ENCODE results near the gene INPP5F.

INPP5F gene

DNA sequence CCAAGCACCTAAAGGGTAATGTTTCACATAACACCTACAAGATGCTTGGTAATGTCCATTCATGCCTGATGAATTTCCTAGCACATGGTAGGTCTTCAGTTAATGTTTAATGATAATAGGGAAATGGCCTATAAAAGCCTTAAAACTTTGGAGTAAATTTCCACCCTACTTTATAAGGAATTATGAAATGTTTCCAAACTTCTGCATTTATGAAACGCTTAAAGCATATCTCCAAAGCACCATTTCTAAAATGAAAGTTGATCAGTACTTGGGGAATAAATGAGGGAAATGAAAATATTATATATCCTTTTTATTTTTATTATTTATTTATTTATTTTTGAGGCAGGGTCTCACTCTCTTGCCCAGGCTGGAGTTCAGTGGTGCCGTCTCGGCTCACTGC lies 51.8 kb downstream of the INPP5F start:
- H3K27me3 ChIP-seq (ENCODE audit: control insufficient read depth, insufficient read depth, low read length) = no peaks in the 10 kb centered on the region

GRCh38 chr10:119778776-119779445 lies 53.1 kb downstream of the INPP5F start:
- no peak overlapping the region for H3K4me2 ChIP-seq (ENCODE audit: low read length)
- no peaks in the 10 kb centered on the region for H3K4me1 ChIP-seq
- no peaks in the 10 kb centered on the region for H3K9me3 ChIP-seq (ENCODE audit: control insufficient read depth, low read length)
- no peak overlapping the region for H3K4me3 ChIP-seq (ENCODE audit: low read depth, low read length)
- H3K79me2 ChIP-seq = no peaks in the 10 kb centered on the region
- H3K9ac ChIP-seq = no peak overlapping the region
- H2AFZ ChIP-seq = no peak overlapping the region
- TF ChIP-seq CTCF (IDR thresholded peaks at IDR 0.05) = no peak
- no peak overlapping the region for H3K27ac ChIP-seq
- no peaks in the 10 kb centered on the region for H3K36me3 ChIP-seq (ENCODE audit: control insufficient read depth, insufficient read depth, low read length)
- no peaks in the 10 kb centered on the region for H3K27me3 ChIP-seq (ENCODE audit: control insufficient read depth, insufficient read depth, low read length)

More for the DNA sequence above, 51.8 kb downstream of the INPP5F start:
- Histone ChIP-seq H3K9me3 (ENCODE audit: control insufficient read depth, low read length) (no peaks in the 10 kb centered on the region), H3K4me1 (no peaks in the 10 kb centered on the region), H3K4me3 (ENCODE audit: low read depth, low read length) (no peak overlapping the region), H3K36me3 (ENCODE audit: control insufficient read depth, insufficient read depth, low read length) (no peaks in the 10 kb centered on the region), H3K27ac (no peak overlapping the region), H3K9ac (no peak overlapping the region), H3K79me2 (peaks cover 3% of the 10 kb centered on the region), H3K4me2 (ENCODE audit: low read length) (no peak overlapping the region), H2AFZ (no peak overlapping the region)
- TF ChIP-seq CTCF (IDR thresholded peaks at IDR 0.05) = no peak

DNA sequence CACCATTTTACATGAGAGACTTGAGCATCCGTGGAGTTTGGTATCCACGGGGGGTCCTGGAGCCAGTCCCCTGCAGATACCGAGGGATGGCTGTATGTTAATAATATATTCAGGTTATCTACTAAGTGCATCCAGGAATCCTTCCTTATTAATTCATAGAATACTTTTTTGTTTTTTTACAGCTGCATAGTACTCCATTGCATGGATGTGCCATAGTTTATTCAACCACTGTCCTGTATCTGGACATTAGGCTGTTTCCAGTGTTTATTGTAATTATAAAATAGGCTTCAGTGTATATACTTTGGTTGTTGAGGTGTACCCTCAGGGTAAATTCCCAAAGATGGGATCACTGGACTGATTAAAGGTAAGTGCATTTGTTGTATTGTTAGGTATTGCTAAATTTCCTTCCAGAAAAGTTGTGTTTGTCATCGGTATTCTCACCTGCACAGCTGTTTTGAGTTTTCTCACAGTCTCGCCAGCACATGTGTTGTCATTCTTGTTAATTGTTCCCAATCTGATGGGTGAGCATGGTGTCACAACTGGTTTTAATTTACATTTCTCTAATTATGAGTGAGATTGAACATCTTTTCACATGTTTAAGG lies 55.1 kb downstream of the INPP5F start:
- H3K27me3 ChIP-seq (ENCODE audit: control insufficient read depth, insufficient read depth, low read length) = no peaks in the 10 kb centered on the region
- no peak for TF ChIP-seq CTCF (IDR thresholded peaks at IDR 0.05)
- H2AFZ ChIP-seq = no peak overlapping the region

GRCh38 chr10:119781498-119781897 lies 55.6 kb downstream of the INPP5F start:
- H3K79me2 ChIP-seq = no peaks in the 10 kb centered on the region
- no peak overlapping the region for H3K9ac ChIP-seq
- H2AFZ ChIP-seq = no peak overlapping the region
- no peak overlapping the region for H3K4me3 ChIP-seq (ENCODE audit: low read depth, low read length)
- TF ChIP-seq CTCF (IDR thresholded peaks at IDR 0.05) = no peak
- H3K27ac ChIP-seq = no peak overlapping the region
- H3K4me1 ChIP-seq = no peaks in the 10 kb centered on the region
- H3K36me3 ChIP-seq (ENCODE audit: control insufficient read depth, insufficient read depth, low read length) = no peaks in the 10 kb centered on the region
- H3K4me2 ChIP-seq (ENCODE audit: low read length) = no peak overlapping the region
- no peaks in the 10 kb centered on the region for H3K27me3 ChIP-seq (ENCODE audit: control insufficient read depth, insufficient read depth, low read length)
- H3K9me3 ChIP-seq (ENCODE audit: control insufficient read depth, low read length) = no peaks in the 10 kb centered on the region

More for the DNA sequence above, 55.1 kb downstream of the INPP5F start:
- H3K4me2 ChIP-seq (ENCODE audit: low read length) = no peak overlapping the region
- H3K4me3 ChIP-seq (ENCODE audit: low read depth, low read length) = no peak overlapping the region
- H3K36me3 ChIP-seq (ENCODE audit: control insufficient read depth, insufficient read depth, low read length) = no peaks in the 10 kb centered on the region
- no peaks in the 10 kb centered on the region for H3K4me1 ChIP-seq
- no peaks in the 10 kb centered on the region for H3K79me2 ChIP-seq
- no peaks in the 10 kb centered on the region for H3K9me3 ChIP-seq (ENCODE audit: control insufficient read depth, low read length)
- no peak overlapping the region for H3K27ac ChIP-seq
- no peak overlapping the region for H3K9ac ChIP-seq
